Activated CD4-positive, alpha-beta T cell treated with anti-CD3 and anti-CD28 coated beads, Interleukin-10, Interleukin-2, amounts not matched to agents 100 ng/mL and 50 ng/mL, durations not matched to agents 16 hours and 8 hours (primary cell): ENCODE results near the gene TRIP10.
A peak's percentile ranks its signal among the peaks of the same experiment; 100 is the strongest.
"Not testable (repeated sequence)": the region's sequence is repeated elsewhere in the genome, so short reads cannot be mapped to it uniquely, and the experiment has no call there.

Experiments
- DNase-seq: peaks from one replicate; pipeline ENCODE4 v3.0.0-alpha.2; 2020

The TRIP10 gene

GRCh38 chr19:6739390-6739882, at the start of gene TRIP10:
Gene TRIP10, plus strand, starts transcription at chr19:6739680. Its CDS starts 82 bp downstream, at chr19:6739762.
- peak; percentile 89 for DNase-seq

GRCh38 chr19:6690160-6690885, 49.2 kb upstream of the TRIP10 start:
- DNase-seq = no peak

GRCh38 chr19:6691342-6691741, 48.1 kb upstream of the TRIP10 start:
- DNase-seq = no peak

GRCh38 chr19:6692027-6692426, 47.5 kb upstream of the TRIP10 start:
- no peak for DNase-seq

DNA sequence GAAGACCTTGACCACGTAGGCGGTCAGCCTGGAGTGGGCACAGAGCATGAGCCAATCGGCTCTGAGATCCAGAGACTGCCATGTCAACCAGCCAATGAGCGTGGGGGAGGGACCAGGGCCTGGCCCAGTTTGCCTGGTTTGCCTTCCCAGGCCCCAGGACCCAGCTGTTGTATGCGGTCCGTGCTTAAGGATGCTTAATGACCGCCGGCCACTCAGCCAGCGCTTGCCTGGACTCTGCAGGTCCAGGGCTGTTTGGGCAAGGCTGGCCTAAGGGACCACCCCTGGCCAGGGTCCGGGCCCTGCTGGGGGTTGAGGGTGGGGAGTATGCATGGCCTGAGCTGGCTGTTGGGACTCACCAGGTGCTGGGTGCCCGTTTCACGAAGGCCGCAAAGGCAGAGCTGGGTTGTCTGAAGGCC, 46.4 kb upstream of the TRIP10 start:
- no peak for DNase-seq

- DNase-seq = no peak
These were observed 45.8 kb upstream of the TRIP10 start for GRCh38 chr19:6693681-6694080.

GRCh38 chr19:6694147-6694815, 45.2 kb upstream of the TRIP10 start:
- DNase-seq = no peak

DNA sequence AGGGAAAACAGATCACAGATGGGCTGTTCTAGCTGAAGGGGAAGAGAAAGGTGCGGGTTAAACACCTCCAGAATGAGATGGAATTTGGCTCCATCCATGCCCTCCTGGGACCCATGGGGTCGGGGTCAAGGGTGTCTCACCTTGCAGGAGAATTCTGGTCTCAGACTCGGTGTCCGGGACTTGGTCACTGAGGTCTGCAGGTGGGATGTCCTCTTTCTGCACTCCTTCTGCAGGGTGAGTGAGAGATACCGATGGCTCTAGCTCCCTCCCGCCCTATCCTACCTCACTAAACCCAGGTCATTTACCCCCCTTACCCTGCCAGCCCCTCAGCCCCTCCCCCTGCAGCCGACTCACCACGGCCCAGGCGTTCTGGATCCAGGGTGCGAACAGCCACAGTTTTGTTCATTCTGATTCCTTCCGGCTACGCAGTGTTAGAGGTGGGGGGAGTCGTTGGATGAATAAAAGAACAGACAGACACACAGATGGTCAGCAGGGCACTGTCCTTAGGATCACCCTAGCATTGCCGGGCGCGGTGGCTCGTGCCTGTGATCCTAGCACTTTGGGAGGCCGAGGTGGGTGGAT, 43.1 kb upstream of the TRIP10 start:
- no peak for DNase-seq

DNA sequence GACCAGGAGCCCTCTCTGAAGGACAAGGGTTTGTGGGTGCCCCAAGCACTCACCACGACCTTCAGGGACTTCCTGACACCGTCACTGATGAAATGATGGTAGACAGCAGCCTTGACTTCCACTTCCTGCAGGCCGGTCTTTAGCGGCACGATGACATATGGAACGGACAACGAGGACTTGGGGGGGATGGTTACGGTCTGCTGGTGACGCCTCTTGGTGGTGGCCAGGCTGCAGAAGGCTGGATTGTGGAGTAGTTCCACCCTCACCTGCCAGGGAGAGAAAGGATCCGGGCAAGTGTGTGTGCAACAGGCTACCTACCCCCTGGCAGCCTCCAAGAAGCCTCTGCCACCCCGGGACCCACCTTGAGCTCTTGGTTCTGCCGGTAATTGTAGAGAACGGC, 42.2 kb upstream of the TRIP10 start:
- no peak for DNase-seq

DNA sequence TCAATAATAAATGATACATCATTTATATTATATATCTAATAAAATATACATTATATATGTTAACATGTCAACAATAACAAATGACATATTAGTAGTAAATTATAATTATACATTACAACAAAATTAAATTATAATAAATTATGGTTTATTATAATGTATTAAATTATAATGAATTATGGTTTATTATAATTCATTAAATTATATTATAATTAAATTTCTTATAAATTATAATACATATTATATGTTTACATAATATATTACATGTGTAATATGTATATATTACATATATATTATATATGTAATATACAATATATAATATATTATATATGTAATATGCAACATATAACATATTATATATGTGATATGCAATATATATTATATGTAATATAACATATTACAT, 39.5 kb upstream of the TRIP10 start:
- no peak for DNase-seq

- no peak for DNase-seq
These were observed 38.7 kb upstream of the TRIP10 start for GRCh38 chr19:6700586-6701316.

DNA sequence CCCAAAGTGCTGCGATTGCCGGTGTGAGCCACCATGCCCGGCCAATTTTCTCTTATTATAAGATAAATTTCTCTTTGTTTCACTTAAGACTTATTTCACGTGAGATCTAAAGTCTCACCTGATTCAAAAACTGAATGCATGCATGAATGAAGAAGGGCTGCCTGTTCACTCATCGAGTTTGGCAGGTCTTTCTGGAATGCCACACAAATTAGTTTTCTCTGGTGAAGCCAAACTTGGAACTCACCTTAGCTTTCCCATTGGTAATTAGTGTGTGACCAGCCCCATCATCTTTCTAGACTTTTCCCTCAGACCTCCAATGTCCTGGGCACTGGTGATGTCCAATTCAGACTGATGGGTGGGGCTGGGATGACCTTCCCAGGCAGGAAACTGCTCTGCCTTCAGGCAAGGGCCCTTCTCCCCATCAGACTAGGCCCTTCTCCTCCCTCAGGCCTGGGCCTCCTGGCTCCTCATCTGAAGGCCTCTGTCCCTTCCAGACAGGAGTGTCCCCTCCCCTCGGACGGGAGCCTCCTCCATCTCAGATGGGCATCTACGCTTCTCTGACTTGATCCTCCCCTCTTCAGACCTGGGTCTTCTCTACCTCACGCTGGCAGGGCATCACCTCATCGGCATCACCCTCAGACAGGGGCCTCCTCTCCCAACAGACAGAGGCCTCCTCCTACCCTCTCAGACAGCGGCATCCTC, 33.4 kb upstream of the TRIP10 start:
- no peak for DNase-seq

DNA sequence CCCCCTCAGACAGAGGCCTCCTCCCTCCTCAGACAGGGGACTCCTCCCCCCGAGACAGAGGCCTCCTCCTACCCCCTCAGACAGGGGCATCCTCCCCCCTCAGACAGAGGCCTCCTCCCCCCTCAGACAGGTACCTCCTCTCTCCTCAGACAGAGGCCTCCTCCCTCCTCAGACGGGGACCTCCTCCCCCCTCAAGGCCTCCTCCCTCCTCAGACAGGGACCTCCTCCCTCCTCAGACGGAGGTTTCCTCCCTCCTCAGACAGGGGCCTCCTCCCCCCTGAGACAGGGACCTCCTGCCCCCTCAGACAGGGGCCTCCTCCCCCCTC, 32.9 kb upstream of the TRIP10 start:
- DNase-seq = no peak

DNA sequence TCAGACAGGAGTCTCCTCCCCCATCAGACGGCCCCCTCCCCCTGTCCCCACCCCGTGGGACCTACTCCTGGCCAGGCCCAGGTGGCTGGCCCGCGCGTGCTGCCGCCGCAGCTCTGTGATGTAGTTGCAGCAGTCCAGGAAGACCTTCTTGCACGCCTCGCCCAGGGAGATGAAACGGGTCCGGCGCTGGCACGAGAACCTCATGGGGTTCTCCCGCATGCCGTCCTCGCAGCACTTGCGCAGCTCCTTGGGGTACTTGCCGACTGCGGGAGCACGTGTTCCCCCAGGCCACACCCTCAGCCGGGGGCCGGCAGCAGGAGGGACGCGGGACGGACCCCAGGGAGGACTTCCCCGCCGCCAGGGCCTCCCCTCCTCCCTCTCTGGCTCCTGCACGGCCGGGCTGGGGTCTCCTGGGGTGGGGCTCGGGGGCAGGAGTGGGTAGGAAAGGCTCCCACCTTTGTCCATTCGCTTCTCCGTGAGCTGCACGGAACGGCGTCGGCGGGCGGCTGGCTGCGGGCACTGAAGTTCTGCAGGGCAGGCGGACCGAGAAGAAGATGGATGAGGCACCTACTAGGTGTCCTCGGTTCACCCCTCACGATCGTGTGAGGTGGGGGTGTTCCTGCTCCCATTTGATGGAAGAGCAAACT, 32.3 kb upstream of the TRIP10 start:
- DNase-seq = no peak

DNA sequence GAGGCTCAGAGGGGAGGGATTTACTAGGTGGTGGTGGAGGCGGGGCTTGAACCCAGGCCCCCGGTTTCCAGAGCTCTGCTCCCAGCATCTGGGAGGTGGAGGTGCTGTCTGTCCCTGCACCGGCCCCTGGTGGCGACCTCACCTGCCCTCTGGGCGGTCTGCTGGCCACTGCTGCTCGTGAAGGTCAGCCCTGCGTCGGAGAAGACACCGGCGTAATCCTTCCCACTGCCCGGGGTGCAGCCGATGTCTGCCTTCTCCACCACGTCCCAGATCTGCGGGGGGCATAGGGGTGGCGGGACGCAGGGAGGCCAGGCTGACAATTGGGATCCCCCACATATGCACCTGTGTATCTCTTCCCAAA, 31.8 kb upstream of the TRIP10 start:
- DNase-seq = no peak

GRCh38 chr19:6708346-6708745, 31.1 kb upstream of the TRIP10 start:
- DNase-seq = no peak

DNA sequence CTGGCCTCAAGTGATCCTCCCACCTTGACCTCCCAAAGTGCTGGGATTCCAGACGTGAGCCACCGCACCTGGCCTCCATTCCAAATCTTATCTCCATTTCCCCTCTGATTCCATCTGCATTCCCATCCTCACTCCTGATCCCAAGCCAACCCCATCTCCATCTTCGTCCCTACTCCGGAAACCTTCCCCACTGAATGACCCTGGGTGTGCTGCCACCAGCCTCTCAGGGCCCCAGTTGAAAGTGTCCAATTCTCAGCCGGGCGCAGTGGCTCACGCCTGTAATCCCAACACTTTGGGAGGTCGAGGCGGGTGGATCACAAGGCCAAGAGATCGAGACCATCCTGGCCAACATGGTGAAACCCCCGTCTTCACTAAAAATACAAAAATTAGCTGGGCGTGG, 30.6 kb upstream of the TRIP10 start:
- DNase-seq = not testable (repeated sequence)

GRCh38 chr19:6709549-6709948, 29.9 kb upstream of the TRIP10 start:
- no peak for DNase-seq

DNA sequence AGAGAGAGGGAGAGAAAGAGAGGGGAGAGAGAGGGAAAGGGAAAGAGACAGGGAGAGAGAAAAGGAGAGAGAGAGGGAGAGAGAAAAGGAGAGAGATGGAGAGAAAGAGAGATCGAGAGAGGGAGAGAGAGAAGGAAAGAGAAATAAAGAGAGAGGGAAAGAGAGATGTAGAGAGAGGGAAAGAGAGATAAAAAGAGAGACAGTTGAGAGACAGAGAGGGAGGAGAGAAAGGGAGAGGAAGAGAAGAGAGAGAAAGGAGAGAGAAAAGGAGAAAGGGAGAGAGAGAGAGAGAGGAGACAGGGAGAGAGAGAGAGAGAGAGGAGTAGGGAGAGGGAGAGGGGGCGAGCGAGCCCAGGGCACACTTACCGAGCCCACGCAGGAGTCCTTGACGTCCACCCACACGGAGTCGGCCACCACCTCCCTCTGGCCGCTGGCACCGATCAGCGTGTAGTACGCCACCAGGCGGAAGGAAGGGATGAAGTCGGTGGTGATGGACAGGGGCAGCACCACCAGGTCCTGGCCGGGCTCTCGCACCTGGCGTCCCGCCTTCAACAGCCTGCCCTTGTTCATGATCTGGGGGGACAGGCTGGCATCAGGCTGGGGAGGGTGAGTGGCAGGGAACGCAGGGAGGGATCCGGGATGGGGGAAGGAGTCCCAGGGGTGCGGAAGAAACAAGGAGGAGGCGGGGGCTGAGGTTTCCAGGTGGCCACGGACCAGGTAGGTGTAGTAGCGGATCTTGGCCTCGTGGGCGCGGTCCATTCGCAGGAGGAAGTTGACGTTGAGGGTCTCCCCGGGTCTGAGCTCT, 29.0 kb upstream of the TRIP10 start:
- DNase-seq = no peak

DNA sequence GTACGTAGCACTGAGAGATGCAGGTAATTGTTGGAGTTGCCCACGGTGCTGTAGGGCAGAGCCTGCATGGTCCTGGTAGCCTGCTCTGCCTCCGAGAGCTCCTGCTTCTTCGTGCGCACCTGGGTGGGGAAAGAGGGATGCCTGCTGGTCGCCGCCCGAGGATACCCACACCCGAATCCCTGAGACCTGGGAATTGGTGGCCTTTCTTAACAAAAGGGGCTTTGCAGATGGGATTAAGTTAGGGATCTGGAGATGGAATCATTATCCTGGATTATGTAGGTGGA, 28.5 kb upstream of the TRIP10 start:
- no peak for DNase-seq

DNA sequence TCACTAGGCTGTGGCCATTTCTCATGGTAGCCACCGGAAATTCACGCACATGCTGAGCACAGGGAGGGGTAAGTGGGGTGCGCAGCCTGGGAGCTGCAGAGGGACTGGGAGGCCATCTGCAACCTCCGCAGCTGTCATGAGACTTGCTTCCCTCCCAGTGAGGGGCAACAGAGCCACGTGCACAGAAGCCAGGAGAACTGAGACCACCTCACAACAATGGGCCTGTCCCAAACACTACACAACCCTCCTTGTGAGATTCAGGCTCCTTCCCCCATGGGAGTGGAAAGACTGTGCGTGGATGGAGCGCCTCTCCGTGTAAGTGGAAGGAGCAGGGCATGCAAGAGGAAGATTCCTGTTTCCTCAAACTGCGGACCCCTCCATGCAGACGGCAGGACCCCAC, 27.9 kb upstream of the TRIP10 start:
- no peak for DNase-seq

DNA sequence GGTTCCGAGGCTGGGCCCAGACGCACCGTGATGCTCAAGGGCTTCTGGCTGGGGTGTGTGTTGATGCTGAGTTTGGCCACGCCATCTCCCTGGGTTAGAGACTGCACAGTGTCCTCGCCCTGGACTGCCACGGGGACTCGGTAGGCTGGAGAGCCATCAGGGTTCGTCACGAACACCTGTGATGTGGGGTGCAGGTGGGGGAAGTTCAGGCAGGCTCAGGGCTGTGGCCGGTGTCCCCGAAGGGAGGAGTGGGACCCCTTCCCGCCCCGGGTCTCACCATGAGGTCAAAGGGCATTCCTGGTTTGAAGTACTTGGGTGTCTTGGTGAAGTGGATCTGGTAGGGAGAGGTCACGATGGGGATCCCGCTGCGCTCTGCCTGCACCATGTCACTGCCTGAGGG, 27.2 kb upstream of the TRIP10 start:
- DNase-seq = no peak
